Amniotic stem cell (primary cell): ENCODE data around the gene TYROBP.
"Not testable (repeated sequence)": the region's sequence is repeated elsewhere in the genome, so short reads cannot be mapped to it uniquely, and the experiment has no call there.

Experiments used
- DNase-seq: peaks from one replicate; lab custom pipeline; 2025; lab: John Stamatoyannopoulos, UW

The TYROBP gene

GRCh38 chr19:35899547-35900214 lies 8.4 kb downstream of the TYROBP start:
- DNase-seq: peak; percentile 11

- no peak for DNase-seq
Measured at GRCh38 chr19:35898499-35898809, 9.6 kb downstream of the TYROBP start.

- DNase-seq: no peak
Measured at GRCh38 chr19:35897706-35898451, 10.2 kb downstream of the TYROBP start.

- DNase-seq: no peak
Measured at GRCh38 chr19:35896643-35897040, 11.5 kb downstream of the TYROBP start.

GRCh38 chr19:35895911-35896642 lies 12.0 kb downstream of the TYROBP start:
- no peak for DNase-seq

- no peak for DNase-seq
Measured at GRCh38 chr19:35894342-35894741, 13.8 kb downstream of the TYROBP start.

GRCh38 chr19:35891819-35892218 lies 16.3 kb downstream of the TYROBP start:
- DNase-seq: not testable (repeated sequence)

- DNase-seq: no peak
Measured at GRCh38 chr19:35890113-35890650, 17.9 kb downstream of the TYROBP start.

GRCh38 chr19:35889370-35890112 lies 18.6 kb downstream of the TYROBP start:
- DNase-seq: no peak

- no peak for DNase-seq
Measured at GRCh38 chr19:35888398-35888797, 19.7 kb downstream of the TYROBP start.

GRCh38 chr19:35887197-35887596 lies 20.9 kb downstream of the TYROBP start:
- DNase-seq: no peak

- DNase-seq: no peak
Measured at GRCh38 chr19:35885904-35886303, 22.2 kb downstream of the TYROBP start.

- no peak for DNase-seq
Measured at GRCh38 chr19:35885225-35885738, 22.8 kb downstream of the TYROBP start.

- DNase-seq: no peak
Measured at GRCh38 chr19:35883882-35884281, 24.2 kb downstream of the TYROBP start.

- peak; percentile 33 for DNase-seq
Measured at GRCh38 chr19:35882114-35882832, 25.8 kb downstream of the TYROBP start.

GRCh38 chr19:35879770-35880317 lies 28.3 kb downstream of the TYROBP start:
- DNase-seq: peak; percentile 88

- no peak for DNase-seq
Measured at GRCh38 chr19:35879068-35879467, 29.0 kb downstream of the TYROBP start.

GRCh38 chr19:35874392-35874930 lies 33.6 kb downstream of the TYROBP start:
- no peak for DNase-seq

GRCh38 chr19:35872180-35872579 lies 35.9 kb downstream of the TYROBP start:
- no peak for DNase-seq

GRCh38 chr19:35871611-35872010 lies 36.5 kb downstream of the TYROBP start:
- no peak for DNase-seq

- DNase-seq: no peak
Measured at GRCh38 chr19:35870798-35871197, 37.3 kb downstream of the TYROBP start.
